ENCODE data around the gene TIE1.
A peak's percentile ranks its signal among the peaks of the same experiment; 100 is the strongest.

The TIE1 gene

DNA sequence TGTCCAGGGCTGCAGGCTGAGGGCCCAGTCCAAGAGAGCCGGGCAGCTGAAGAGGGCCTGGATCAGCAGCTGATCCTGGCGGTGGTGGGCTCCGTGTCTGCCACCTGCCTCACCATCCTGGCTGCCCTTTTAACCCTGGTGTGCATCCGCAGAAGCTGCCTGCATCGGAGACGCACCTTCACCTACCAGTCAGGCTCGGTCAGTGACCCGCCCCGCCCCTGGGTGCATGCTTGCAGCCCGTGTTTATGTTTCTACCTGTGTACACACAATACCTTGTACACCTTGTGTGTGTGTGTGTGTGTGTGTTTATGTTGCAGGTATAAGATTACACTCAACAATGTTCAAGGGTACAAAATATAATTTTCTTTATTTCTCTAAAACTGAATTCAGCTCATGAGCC, 13.0 kb downstream of the TIE1 start:
- no peak for DNase-seq

DNA sequence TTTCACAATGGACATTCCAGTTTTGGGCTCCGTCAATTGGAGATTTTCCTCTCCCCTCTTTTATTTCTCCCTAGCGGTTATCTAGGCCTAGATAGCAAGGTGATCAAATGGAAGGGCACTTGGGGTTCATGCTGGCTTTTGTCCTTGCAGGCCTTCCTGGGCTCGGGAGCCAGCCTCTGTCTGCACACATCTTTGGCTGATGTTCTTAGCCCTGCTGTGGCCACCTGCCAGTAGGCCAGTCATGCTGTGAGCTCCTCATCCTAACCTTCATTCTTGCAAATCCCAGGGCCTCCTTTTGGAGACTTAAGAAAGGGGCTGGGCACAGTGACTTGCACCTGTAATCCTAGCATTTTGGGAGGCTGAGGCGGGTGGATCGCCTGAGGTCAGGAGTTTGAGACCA, 13.5 kb downstream of the TIE1 start:
- DNase-seq, result no peak

DNA sequence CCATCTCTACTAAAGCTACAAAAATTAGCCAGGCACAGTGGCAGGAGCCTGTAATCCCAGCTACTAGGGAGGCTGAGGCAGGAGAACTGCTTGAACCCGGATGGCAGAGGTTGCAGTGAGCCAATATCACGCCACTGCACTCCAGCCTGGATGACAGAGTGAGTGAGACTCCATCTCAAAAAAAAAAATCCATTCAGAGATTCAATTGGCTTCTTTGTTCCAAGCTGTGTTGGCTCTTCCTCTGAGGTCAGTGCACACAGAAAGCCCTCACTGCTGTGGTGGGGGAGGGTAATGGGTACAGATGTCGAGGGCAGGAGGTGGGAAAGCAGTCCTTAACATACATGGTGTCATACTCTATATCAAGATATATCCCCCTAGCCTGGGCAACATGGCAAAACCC, 14.7 kb downstream of the TIE1 start:
- no peak for DNase-seq

DNA sequence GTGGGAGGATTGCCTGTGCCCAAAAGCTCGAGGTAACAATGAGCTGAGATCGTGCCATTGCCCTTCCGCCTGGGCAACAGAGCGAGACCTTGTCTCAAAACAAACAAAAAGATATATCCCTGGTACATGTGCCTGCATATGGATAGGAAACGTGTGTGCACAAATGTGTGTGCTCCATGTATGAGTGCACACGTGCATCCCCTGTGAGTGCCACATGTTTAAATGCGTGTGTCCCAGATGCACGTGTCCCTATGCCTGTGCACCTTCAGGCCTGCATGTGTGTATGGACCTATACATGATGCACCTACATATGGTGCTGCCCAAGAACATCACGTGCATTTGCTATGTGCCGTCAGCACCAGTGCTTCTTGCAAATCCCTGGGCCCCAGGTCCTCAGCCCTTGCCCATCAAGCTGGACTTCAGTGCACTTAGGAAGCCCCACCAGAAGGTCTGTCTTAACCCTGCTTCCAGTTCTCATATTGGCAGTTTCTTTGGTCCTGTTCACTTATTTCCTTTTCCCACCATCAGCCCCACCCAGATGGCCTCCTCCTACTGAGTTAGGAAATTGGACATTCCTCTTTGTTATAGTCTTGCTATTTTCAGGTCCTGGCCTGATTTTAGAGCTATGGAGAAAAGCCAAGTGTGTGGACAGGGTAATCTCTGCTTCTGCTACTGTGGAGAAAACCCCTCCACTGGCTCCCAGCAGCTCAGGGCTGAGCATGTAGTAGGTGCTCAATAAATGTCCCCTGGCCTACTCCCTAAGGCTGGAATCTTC, 15.4 kb downstream of the TIE1 start:
- no peak for DNase-seq

DNA sequence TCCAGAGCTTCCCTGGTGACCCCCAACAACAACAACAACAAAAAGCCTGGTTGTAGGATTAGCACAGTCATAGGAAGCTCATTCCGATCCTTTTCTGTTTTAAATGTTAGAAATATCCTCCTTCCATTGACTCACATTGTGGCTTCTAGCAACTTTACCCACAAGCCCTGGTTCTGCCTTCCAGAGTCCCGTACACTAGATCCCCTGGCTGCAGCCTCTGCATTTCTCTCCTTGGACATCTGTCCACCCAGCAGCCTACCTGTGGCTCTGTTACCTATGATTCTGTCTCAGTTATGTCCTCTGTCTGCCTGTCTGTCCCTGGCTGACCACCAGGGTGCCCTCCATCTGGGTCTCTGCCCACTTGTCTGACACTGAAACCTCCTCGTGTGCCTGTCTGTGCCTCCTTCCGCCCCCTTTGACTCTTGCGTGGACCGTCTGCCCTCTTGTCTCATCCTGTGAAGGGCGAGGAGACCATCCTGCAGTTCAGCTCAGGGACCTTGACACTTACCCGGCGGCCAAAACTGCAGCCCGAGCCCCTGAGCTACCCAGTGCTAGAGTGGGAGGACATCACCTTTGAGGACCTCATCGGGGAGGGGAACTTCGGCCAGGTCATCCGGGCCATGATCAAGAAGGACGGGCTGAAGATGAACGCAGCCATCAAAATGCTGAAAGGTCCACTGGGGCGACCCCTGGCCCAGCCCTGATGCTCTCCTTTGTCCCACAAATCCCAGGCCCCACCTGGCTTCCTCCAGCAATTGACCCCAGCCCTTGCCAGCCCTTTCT, 16.1 kb downstream of the TIE1 start:
- no peak for DNase-seq

DNA sequence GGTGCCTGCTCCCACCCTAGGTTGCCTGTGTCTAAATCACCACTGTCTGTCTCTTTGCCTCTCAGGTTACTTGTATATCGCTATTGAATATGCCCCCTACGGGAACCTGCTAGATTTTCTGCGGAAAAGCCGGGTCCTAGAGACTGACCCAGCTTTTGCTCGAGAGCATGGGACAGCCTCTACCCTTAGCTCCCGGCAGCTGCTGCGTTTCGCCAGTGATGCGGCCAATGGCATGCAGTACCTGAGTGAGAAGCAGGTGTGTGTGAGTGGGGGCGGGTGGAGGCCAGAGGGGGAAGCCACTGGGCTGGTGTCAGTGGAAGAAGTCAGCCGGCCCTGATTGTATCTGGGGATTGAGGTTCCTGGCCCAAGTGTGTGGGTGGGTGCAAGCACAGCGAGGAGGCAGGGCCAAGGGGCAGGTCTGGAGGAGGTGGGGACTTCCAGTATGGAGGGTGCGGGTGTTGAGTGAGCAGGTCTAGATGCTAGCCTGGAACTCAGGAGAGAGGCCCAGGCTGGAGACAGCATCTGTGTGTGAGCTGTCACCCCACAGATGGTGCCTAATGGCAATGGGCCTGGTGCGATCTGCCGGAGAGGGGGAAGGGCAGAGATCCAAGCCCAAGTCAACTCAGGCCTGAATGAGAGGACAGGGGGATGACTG, 17.2 kb downstream of the TIE1 start:
- DNase-seq, result peak; percentile 39

DNA sequence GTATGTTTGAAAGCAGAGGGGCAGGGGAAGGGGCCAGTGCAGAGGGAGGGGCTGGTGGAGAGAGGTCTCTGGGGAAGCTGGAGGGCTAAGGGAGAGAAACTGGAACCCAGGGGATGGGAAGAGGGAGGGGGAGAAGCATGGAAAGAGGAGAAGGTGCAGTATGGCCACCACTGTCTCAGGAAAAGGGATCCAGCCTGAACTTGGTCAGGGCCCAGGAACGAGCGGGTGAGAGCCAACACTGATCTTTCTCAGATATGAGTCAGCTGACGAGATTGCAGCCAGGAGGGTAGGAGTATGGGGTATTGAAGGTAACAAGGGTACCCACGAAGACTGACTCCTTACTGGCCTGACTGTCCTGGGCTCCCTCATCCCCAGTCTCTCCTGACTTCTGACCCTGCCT, 18.0 kb downstream of the TIE1 start:
- DNase-seq, result no peak

DNA sequence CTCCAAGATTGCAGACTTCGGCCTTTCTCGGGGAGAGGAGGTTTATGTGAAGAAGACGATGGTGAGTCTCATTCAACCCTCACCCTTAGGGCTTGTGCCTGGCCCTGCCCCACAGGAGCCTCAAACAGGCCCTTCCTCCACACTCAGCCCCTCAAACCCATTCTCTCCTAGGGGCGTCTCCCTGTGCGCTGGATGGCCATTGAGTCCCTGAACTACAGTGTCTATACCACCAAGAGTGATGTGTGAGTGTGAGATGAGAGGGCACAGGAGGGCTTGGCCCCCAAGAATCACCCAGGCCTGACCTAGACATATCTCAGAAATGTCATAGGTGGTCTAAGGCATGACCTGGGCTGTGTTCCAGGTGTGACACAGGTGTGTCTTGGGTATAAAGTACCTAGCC, 18.5 kb downstream of the TIE1 start:
- no peak for DNase-seq

DNA sequence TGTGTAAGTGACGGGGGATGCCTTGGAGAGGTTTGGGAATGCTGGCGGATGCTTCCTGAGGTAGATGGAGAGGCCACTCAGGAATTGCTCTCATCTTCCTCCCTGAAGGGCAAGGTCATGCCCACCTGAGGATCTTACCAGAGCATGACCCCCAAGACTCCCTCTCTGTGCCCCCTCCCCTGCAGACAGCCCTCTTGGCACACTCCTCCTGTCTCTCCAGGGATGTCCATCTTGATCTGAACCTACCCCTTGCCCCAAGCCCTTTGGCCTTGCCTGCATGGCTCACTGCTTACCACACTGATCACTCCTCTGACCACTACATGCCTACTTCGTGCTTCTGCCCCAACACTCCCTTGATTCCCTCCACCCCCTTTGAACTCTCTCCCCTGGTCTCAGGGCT, 19.0 kb downstream of the TIE1 start:
- no peak for DNase-seq

DNA sequence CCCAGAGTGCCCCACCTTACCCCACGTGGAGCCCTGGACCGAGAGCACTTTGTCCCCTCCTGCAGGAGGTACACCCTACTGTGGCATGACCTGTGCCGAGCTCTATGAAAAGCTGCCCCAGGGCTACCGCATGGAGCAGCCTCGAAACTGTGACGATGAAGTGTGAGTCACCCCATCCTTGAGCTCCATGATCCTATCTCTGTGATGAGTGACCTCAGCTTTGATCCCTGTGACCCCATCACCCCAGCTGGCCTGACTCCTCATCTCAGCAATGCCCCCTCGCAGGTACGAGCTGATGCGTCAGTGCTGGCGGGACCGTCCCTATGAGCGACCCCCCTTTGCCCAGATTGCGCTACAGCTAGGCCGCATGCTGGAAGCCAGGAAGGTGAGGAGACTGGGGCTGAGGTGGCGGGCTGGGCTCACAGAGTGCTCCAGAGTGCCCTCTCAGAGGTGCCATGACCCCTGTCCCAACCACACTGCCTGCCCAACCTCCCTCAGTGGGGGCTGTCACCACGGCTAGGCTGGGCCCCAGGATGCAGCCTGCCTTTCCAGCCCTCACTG, 20.6 kb downstream of the TIE1 start:
- no peak for DNase-seq

DNA sequence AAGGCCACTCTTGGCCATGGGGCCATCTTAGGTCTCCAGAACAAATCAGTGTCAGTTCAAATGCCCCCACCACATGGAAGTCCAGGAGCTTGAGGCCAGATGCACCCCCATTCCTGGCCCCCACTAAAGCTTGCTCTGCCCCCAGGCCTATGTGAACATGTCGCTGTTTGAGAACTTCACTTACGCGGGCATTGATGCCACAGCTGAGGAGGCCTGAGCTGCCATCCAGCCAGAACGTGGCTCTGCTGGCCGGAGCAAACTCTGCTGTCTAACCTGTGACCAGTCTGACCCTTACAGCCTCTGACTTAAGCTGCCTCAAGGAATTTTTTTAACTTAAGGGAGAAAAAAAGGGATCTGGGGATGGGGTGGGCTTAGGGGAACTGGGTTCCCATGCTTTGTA, 21.7 kb downstream of the TIE1 start:
- no peak for DNase-seq

DNA sequence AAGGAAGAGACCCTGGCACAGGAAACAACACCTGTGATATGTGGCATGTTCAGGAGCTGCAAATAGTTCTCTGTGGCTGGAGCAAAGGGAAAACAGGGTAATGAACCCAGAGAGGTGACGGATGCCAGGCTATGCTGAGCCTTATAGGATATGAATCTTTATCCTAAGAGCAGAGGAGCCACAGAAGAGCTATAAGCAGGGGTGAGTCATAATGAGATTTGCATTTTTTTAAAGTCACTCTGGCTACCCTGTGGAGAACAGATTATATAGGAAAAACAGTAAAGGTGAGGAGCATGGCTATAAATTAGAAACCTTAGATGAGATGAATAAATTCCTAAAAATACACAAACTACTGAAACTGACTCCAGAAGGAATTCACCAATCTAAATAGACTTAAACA, 24.0 kb downstream of the TIE1 start:
- no peak for DNase-seq

DNA sequence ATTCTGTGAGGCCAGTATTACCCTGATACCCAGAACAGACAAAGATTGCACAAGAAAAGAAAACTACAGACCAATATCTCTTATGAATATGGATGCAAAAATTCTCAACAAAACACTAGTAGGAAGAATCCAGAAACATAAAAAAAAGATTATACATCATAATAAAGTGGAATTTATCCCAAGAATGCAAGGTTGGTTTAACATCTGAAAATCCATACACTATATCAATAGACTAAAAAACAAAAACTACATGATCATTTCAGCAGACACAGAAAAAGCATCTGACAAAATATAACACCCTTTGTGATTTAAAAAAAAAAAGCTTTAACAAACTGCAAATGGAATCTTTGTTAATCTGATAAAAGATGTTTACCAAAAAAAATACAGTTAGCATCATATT, 24.6 kb downstream of the TIE1 start:
- DNase-seq, result no peak

DNA sequence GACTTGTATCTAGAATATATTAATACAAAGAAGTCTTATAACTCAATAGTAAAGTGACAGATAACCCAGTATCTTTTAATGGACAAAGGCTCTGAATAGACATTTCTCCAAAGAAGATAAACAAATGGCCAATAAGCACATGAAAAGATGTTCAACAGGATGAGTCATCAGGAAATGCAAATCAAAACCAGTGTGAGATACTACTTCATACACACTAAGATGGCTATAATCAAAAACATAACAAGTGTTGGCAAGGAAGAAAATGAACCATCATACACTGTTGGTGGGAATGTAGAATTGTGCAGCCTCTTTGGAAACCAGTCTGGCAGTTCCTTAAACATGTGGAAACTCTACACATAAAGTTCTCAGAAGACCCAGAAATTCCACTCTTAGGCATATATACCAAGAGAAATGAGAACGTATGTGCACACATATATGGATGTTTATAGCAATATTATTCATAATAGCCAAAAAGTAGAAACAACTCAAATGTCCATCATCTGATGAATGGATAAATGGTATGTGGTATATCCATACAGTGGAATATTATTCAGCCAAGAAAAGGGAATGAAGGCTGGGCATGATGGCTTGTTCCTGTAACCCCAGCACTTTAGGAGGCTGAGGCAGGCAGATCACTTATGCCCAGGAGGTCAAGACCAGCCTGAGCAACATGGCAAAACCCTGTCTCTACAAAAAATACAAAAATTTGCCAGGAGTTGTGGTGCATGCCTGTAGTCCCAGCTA, 26.9 kb downstream of the TIE1 start:
- no peak for DNase-seq

DNA sequence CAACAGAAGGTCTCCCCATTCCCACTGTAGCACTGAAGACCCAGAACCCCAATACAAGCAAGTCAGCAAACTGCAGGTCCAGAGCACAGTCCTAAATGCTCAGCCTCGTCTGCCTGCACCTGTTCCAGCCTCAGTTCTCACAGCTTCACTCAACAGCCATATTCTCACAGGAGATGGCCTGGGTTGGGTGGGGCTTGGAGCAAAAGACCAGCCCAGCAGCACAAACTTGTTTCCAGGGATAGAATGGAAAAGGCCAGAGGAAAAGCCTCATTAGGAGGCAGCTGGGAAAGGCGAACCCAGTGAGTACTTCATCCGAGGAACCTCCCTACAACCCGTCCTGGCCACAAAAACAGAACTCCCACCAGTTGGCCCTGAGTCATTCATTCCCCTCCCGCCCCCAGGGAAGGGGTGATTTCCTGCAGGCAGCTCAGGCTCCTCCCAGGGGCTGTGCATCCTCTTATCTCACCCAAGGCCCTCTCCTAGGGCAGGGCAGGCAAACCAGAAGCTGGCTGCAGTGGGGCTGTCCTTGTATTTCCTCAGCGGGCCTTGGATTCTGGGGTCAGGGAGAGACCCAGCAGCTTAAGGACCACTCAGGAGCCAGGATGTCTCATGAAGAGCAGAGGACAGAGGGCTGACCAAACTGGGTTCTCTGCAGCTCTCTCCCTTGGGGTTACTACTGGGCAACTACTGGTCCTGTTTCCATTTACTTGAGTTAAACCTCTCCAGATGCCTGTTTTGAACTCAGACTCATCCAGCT, 29.4 kb downstream of the TIE1 start:
- no peak for DNase-seq

DNA sequence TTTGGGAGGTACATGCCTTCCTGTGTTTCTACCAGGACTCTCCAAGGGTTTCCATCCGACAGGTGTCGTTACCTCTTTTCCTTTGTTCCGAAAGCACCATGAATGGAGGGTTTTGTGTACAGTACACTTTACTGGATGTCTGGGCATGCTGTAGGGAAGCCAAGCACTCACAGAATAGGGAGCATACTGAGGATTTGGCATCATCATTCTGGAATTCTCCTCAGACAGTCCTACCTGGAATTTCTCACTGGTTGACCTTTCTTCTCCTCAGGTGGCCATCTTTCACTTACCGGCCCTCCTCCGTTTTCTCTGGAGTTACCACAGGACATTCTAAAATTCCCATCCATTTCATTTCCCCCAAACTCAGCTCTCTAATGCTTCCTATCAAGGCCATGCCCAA, 30.9 kb downstream of the TIE1 start:
- no peak for DNase-seq

DNA sequence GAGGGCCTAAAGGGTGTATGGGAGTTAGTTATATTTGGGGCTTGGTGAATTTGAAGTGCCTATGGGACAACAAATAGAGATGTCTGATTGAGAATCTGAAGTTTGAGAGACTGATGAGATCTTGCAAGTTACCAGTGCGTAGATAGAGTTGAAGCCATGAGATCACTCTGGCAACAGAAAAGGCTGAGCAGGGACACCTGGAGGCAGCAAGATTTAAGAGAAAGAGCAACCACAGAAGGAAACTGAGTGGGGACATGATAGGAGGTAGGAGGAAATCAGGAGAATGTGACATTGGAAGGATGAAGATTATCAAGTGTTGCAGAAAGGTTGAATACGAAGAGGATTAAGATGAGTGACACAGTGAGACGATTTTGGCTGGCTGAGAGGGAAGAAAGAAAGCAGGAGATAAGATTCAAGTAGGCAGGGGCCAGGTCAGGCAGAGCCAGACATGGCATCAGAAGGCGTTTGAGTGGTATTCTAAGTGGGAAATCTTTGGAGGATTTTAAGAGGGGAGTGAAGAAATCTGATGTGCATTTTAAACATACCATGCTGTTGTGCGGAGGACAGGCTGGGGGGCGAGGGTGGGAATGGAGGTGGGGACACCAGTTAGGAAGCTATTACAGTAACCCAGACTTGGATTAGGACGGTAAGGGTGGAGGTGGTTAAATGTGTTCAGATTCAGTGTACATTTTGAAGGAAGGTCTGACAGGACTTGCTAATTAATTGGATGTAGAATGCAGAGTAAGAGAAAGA, 33.8 kb downstream of the TIE1 start:
- no peak for DNase-seq

DNA sequence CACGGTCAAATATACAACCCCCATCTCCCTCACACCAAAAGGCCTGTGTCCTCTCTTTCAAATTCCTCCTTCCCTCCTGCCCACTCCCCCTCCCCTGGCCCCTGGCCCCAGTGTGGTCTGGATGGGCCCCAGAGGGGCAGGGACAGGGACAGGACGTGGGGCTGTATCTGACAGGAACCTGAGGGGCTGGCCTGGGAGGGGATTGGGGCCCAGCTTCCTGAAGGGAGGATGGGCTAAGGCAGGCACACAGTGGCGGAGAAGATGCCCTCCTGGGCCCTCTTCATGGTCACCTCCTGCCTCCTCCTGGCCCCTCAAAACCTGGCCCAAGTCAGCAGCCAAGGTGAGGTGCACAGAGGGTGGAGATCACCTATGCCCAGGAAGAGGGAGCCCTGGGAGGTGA, 36.8 kb downstream of the TIE1 start, which contains the start of gene MPL:
Gene MPL, plus strand, starts transcription at position 231 of the 400 bp plus-strand sequence. Its CDS starts 31 bp downstream, at position 262.
- no peak for DNase-seq

DNA sequence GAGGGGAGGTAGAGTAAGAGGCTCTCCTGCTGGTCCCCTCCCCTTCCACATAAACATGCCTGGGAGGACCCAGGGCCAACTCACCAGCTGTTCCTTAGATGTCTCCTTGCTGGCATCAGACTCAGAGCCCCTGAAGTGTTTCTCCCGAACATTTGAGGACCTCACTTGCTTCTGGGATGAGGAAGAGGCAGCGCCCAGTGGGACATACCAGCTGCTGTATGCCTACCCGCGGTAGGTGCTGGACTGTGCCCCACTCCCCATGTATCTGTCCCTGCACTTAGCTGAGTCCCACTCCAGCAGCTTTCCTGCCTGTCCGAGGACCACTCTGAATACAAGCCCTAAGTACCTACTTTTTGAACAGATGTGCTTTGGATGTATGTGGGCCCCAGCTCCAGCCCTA, 37.2 kb downstream of the TIE1 start:
- no peak for DNase-seq

DNA sequence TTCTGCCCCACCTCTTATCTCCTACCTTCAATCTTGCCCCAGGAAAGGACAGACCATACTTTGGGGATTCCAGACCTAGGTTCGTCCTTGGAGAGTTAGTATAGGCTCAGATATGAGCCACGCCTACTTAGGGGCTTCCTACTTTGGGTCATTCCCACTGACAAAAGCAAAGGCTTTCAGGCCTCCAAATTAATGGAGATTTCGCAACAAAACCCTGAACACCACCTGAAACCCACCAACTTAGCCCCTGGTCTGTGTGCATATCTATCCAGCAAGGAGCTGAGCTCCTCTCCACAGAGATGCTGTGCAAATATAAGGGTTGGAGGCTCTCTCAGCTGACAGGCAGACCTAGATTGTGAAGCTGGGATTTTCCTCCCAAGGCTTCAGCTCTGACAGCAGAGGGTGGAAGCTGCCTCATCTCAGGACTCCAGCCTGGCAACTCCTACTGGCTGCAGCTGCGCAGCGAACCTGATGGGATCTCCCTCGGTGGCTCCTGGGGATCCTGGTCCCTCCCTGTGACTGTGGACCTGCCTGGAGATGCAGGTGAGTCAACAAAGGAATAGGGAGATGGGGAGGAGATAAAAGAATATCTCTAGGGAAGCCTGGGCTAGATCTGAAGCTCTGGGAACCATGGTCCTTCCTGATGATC, 38.9 kb downstream of the TIE1 start:
- DNase-seq, result no peak

DNA sequence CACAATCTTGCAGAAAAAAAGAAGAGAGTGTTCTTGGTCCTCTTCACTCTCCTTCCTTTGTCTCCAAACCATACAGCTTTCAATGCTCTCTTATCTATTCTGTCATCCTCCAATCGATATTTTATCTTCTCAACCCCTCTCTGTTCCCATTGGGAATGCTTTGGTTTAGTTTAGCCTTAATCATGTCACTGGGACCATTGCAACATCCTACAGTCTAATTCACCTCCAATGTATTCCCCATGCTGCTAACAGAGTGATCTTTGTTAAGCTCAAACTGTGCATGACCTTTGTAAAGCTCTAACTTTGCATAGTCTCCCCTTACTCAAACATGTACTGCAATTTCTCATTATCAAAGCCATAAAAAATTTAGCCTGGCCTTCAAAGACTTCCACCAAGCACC, 39.8 kb downstream of the TIE1 start:
- no peak for DNase-seq
